UCSD-AML1 (cell line): ENCODE measurements around the gene LEF1.
A peak's percentile ranks its signal among the peaks of the same experiment; 100 is the strongest.

Experiments
- DNase-seq: peaks from one replicate; lab custom pipeline; 2025; ENCODE audit not compliant: unreplicated experiment; lab: John Stamatoyannopoulos, UW

Gene LEF1

GRCh38 chr4:108152980-108153379 is 15.8 kb downstream of the LEF1 start:
- DNase-seq = no peak

- no peak for DNase-seq
Measured at GRCh38 chr4:108149588-108150380, 18.9 kb downstream of the LEF1 start.

GRCh38 chr4:108148316-108148715 is 20.4 kb downstream of the LEF1 start:
- no peak for DNase-seq

GRCh38 chr4:108146819-108147218 is 21.9 kb downstream of the LEF1 start:
- no peak for DNase-seq

GRCh38 chr4:108146336-108146735 is 22.4 kb downstream of the LEF1 start:
- DNase-seq = no peak

GRCh38 chr4:108144451-108144850 is 24.3 kb downstream of the LEF1 start:
- no peak for DNase-seq

GRCh38 chr4:108143515-108143914 is 25.2 kb downstream of the LEF1 start:
- DNase-seq = no peak

- no peak for DNase-seq
Measured at GRCh38 chr4:108142870-108143269, 25.9 kb downstream of the LEF1 start.

- no peak for DNase-seq
Measured at GRCh38 chr4:108141213-108141950, 27.4 kb downstream of the LEF1 start.

- DNase-seq = no peak
Measured at GRCh38 chr4:108140328-108140727, 28.4 kb downstream of the LEF1 start.

GRCh38 chr4:108139089-108139488 is 29.6 kb downstream of the LEF1 start:
- no peak for DNase-seq

GRCh38 chr4:108135549-108136209 is 33.1 kb downstream of the LEF1 start:
- peak; percentile 10 for DNase-seq

GRCh38 chr4:108130955-108131354 is 37.8 kb downstream of the LEF1 start:
- no peak for DNase-seq

- no peak for DNase-seq
Measured at GRCh38 chr4:108129196-108129595, 39.5 kb downstream of the LEF1 start.

GRCh38 chr4:108126806-108127205 is 41.9 kb downstream of the LEF1 start:
- no peak for DNase-seq

GRCh38 chr4:108120789-108121188 is 47.9 kb downstream of the LEF1 start:
- no peak for DNase-seq

- DNase-seq = no peak
Measured at GRCh38 chr4:108119199-108119800, 49.4 kb downstream of the LEF1 start.

- no peak for DNase-seq
Measured at GRCh38 chr4:108118505-108118904, 50.2 kb downstream of the LEF1 start.

GRCh38 chr4:108117418-108118182 is 51.1 kb downstream of the LEF1 start:
- DNase-seq = no peak

GRCh38 chr4:108116423-108117168 is 52.1 kb downstream of the LEF1 start:
- DNase-seq = peak; percentile 23
